Osteocyte (in vitro differentiated cells): ENCODE measurements around the gene CTIF. TPM values are rescaled to one million over a fixed set of nuclear protein-coding genes. Genes with fewer than 3 reads are reported as not detected.

Experiments
- DNase-seq: peaks from one replicate; pipeline ENCODE4 v3.0.0; 2021; ENCODE audit warnings: mixed read lengths; ENCODE audit not compliant: unreplicated experiment; ENCODE audit errors: extremely low spot score
- H3K27ac Mint-ChIP-seq: one replicate; pipeline ENCODE4 v1.8.0; 2021; ENCODE audit warnings: mild to moderate bottlenecking, mixed read lengths; ENCODE audit not compliant: unreplicated experiment
- H3K27me3 Mint-ChIP-seq: one replicate; pipeline ENCODE4 v1.8.0; 2021; ENCODE audit warnings: mixed read lengths; ENCODE audit not compliant: unreplicated experiment
- H3K36me3 Mint-ChIP-seq: one replicate; pipeline ENCODE4 v1.8.0; 2021; ENCODE audit warnings: mixed read lengths; ENCODE audit not compliant: unreplicated experiment
- H3K4me1 Mint-ChIP-seq: one replicate; pipeline ENCODE4 v1.8.0; 2021; ENCODE audit warnings: mixed read lengths; ENCODE audit not compliant: unreplicated experiment
- H3K4me3 Mint-ChIP-seq: one replicate; pipeline ENCODE4 v1.8.0; 2021; ENCODE audit warnings: mild to moderate bottlenecking, moderate library complexity, mixed read lengths; ENCODE audit not compliant: unreplicated experiment
- H3K9me3 Mint-ChIP-seq: one replicate; pipeline ENCODE4 v1.8.0; 2021; ENCODE audit warnings: mixed read lengths; ENCODE audit not compliant: unreplicated experiment
- CTCF ChIP-seq: fragments of 200-600 bp; sonication (generic); IDR thresholded peaks from 2 replicates; pipeline ENCODE4 v1.5.0; 2021; ENCODE audit warnings: antibody characterized with exemption, mild to moderate bottlenecking, moderate library complexity
- total RNA-seq: library from RNA; stranded (reverse); gene quantifications from 2 replicates; pipeline ENCODE4 v1.2.1, GENCODE V29; 2021

Gene CTIF
- total RNA-seq, 1 donor from 2014 or later, result 172 TPM

GRCh38 chr18:48703418-48703817 is 164.6 kb downstream of the CTIF start:
- DNase-seq, result no peak
- no peak for TF ChIP-seq CTCF
- Mint-ChIP-seq H3K27ac (no peak overlapping the region), H3K9me3 (peaks cover 7% of the 10 kb centered on the region), H3K4me1 (peaks cover 7% of the 10 kb centered on the region), H3K27me3 (no peaks in the 10 kb centered on the region), H3K36me3 (peaks cover 49% of the 10 kb centered on the region), H3K4me3 (no peak overlapping the region)

- no peak for TF ChIP-seq CTCF
- H3K4me3 Mint-ChIP-seq, result no peak overlapping the region
- peaks cover 7% of the 10 kb centered on the region for H3K9me3 Mint-ChIP-seq
- DNase-seq, result no peak
- peak overlapping the region; percentile 6 for H3K27ac Mint-ChIP-seq
- no peaks in the 10 kb centered on the region for H3K27me3 Mint-ChIP-seq
- peaks cover 7% of the 10 kb centered on the region for H3K4me1 Mint-ChIP-seq
- peaks cover 49% of the 10 kb centered on the region for H3K36me3 Mint-ChIP-seq
These were observed 166.2 kb downstream of the CTIF start for GRCh38 chr18:48705043-48705442.

- no peak for DNase-seq
- peaks cover 45% of the 10 kb centered on the region for H3K36me3 Mint-ChIP-seq
- no peak for TF ChIP-seq CTCF
- no peaks in the 10 kb centered on the region for H3K27me3 Mint-ChIP-seq
- H3K27ac Mint-ChIP-seq, result peak overlapping the region; percentile 6
- H3K4me3 Mint-ChIP-seq, result no peak overlapping the region
- H3K9me3 Mint-ChIP-seq, result peaks cover 7% of the 10 kb centered on the region
- H3K4me1 Mint-ChIP-seq, result peaks cover 7% of the 10 kb centered on the region
These were observed 166.7 kb downstream of the CTIF start for GRCh38 chr18:48705531-48705930.

- no peaks in the 10 kb centered on the region for H3K27me3 Mint-ChIP-seq
These were observed 167.9 kb downstream of the CTIF start for GRCh38 chr18:48706731-48707130.

GRCh38 chr18:48707636-48708296 is 168.9 kb downstream of the CTIF start:
- H3K4me1 Mint-ChIP-seq, result peaks cover 8% of the 10 kb centered on the region
- no peak for TF ChIP-seq CTCF
- no peak for DNase-seq
- H3K36me3 Mint-ChIP-seq, result peaks cover 43% of the 10 kb centered on the region
- H3K27ac Mint-ChIP-seq, result no peak overlapping the region
- H3K27me3 Mint-ChIP-seq, result no peaks in the 10 kb centered on the region
- peaks cover 7% of the 10 kb centered on the region for H3K9me3 Mint-ChIP-seq
- no peak overlapping the region for H3K4me3 Mint-ChIP-seq

More at GRCh38 chr18:48706731-48707130, 167.9 kb downstream of the CTIF start:
- peaks cover 7% of the 10 kb centered on the region for H3K9me3 Mint-ChIP-seq
- H3K27ac Mint-ChIP-seq, result peak overlapping the region; percentile 59
- no peak for DNase-seq
- H3K36me3 Mint-ChIP-seq, result peaks cover 38% of the 10 kb centered on the region
- peaks cover 8% of the 10 kb centered on the region for H3K4me1 Mint-ChIP-seq
- no peak for TF ChIP-seq CTCF
- H3K4me3 Mint-ChIP-seq, result no peak overlapping the region
